Measurements from ENCODE around the gene CDS1.
"Not testable (repeated sequence)": the region's sequence is repeated elsewhere in the genome, so short reads cannot be mapped to it uniquely, and the experiment has no call there.

CDS1 gene

GRCh38 chr4:84582988-84583875 lies at the start of gene CDS1:
Gene CDS1 (plus strand): TSS chr4:84583127. CDS start chr4:84583402, 275 bp downstream.
- DNase-seq (ENCODE audit: low read depth in 2 of 2): no peak

GRCh38 chr4:84535901-84536300 lies 47.0 kb upstream of the CDS1 start:
- DNase-seq (ENCODE audit: low read depth in 2 of 2): no peak

- no peak for DNase-seq (ENCODE audit: low read depth in 2 of 2)
Measured at GRCh38 chr4:84545093-84545492, 37.8 kb upstream of the CDS1 start.

- DNase-seq (ENCODE audit: low read depth in 2 of 2): no peak
Measured at GRCh38 chr4:84547211-84547610, 35.7 kb upstream of the CDS1 start.

- not testable (repeated sequence) for DNase-seq (ENCODE audit: low read depth in 2 of 2)
Measured at GRCh38 chr4:84549191-84549590, 33.7 kb upstream of the CDS1 start.

GRCh38 chr4:84562156-84562555 lies 20.8 kb upstream of the CDS1 start:
- no peak for DNase-seq (ENCODE audit: low read depth in 2 of 2)

GRCh38 chr4:84563002-84563401 lies 19.9 kb upstream of the CDS1 start:
- no peak for DNase-seq (ENCODE audit: low read depth in 2 of 2)

- DNase-seq (ENCODE audit: low read depth in 2 of 2): no peak
Measured at GRCh38 chr4:84565951-84566350, 17.0 kb upstream of the CDS1 start.

- no peak for DNase-seq (ENCODE audit: low read depth in 2 of 2)
Measured at GRCh38 chr4:84568496-84568895, 14.4 kb upstream of the CDS1 start.

- no peak for DNase-seq (ENCODE audit: low read depth in 2 of 2)
Measured at GRCh38 chr4:84569009-84569408, 13.9 kb upstream of the CDS1 start.

GRCh38 chr4:84573385-84574068 lies 9.4 kb upstream of the CDS1 start:
- no peak for DNase-seq (ENCODE audit: low read depth in 2 of 2)

GRCh38 chr4:84574069-84574720 lies 8.7 kb upstream of the CDS1 start:
- no peak for DNase-seq (ENCODE audit: low read depth in 2 of 2)

GRCh38 chr4:84578540-84579402 lies 4.2 kb upstream of the CDS1 start:
- DNase-seq (ENCODE audit: low read depth in 2 of 2): no peak

GRCh38 chr4:84579403-84579776 lies 3.5 kb upstream of the CDS1 start:
- DNase-seq (ENCODE audit: low read depth in 2 of 2): no peak

- DNase-seq (ENCODE audit: low read depth in 2 of 2): peak; percentile 79 to 82
Measured at GRCh38 chr4:84582302-84582987, 482 bp upstream of the CDS1 start.

GRCh38 chr4:84583876-84584380 lies 1.0 kb downstream of the CDS1 start:
- no peak for DNase-seq (ENCODE audit: low read depth in 2 of 2)

- DNase-seq (ENCODE audit: low read depth in 2 of 2): no peak
Measured at GRCh38 chr4:84585251-84585650, 2.3 kb downstream of the CDS1 start.

- DNase-seq (ENCODE audit: low read depth in 2 of 2): no peak
Measured at GRCh38 chr4:84594724-84595123, 11.8 kb downstream of the CDS1 start.

- DNase-seq (ENCODE audit: low read depth in 2 of 2): no peak
Measured at GRCh38 chr4:84596826-84597225, 13.9 kb downstream of the CDS1 start.

GRCh38 chr4:84597450-84597849 lies 14.5 kb downstream of the CDS1 start:
- DNase-seq (ENCODE audit: low read depth in 2 of 2): no peak

GRCh38 chr4:84606645-84607044 lies 23.7 kb downstream of the CDS1 start:
- no peak for DNase-seq (ENCODE audit: low read depth in 2 of 2)
